Panc1 (cell line): ENCODE results near the gene DGCR8. TPM values are rescaled to one million over a fixed set of nuclear protein-coding genes. Genes with fewer than 3 reads are reported as not detected.

Source experiments
- ATAC-seq: fragments of 200-7000 bp; cut with Tn5 transposase; 2 replicates; pipeline ENCODE4 v1.9.1; 2020; ENCODE audit warnings: mild to moderate bottlenecking, moderate library complexity
- BruUV-seq: library from RNA; stranded (reverse); fragments of 400-500 nt; replicated peaks from 2 replicates; lab custom pipeline; 2021; lab: Mats Ljungman, UMichigan
- CTCF ChIA-PET: fragments of 300-600 bp; sonication (Branson Sonifier 250); formaldehyde crosslinking; loops from one replicate; lab custom pipeline; 2022; ENCODE audit warnings: antibody characterized with exemption; lab: Charles Lee
- POLR2A ChIA-PET: fragments of 300-600 bp; sonication (Branson Sonifier 250); formaldehyde crosslinking; loops from one replicate; lab custom pipeline; 2022; ENCODE audit warnings: antibody characterized with exemption; lab: Charles Lee
- DNase-seq: peaks from one replicate; pipeline ENCODE4 v3.0.0-alpha.2; 2010; ENCODE audit warnings: low read depth, low spot score
- H3K27ac ChIP-seq: 2 replicates; pipeline ENCODE4 v1.5.1; 2011; ENCODE audit warnings: mild to moderate bottlenecking, low read length, inconsistent platforms
- H3K27me3 ChIP-seq: fragments of 200-500 bp; sonication (Bioruptor generic); 2 replicates; pipeline ENCODE4 v1.6.0; 2014; ENCODE audit warnings: low read length, inconsistent platforms; ENCODE audit not compliant: control insufficient read depth, insufficient read depth
- H3K36me3 ChIP-seq: fragments of 200-500 bp; sonication (Bioruptor generic); 2 replicates; pipeline ENCODE4 v1.5.1; 2014; ENCODE audit warnings: inconsistent platforms, mild to moderate bottlenecking, low read length, moderate library complexity; ENCODE audit not compliant: control insufficient read depth, insufficient read depth
- H3K4me1 ChIP-seq: 2 replicates; pipeline ENCODE4 v1.5.1; 2011; ENCODE audit warnings: inconsistent platforms, mild to moderate bottlenecking, low read length, moderate library complexity; ENCODE audit not compliant: control insufficient read depth, insufficient read depth
- H3K4me3 ChIP-seq, 2 experiments: 2 replicates each; pipeline ENCODE4 v1.5.1; 2011 to 2012; ENCODE audit warnings: low read depth in 2 of 2, low read length in 2 of 2, mild to moderate bottlenecking in 2 of 2, inconsistent platforms in 1 of 2, moderate library complexity in 1 of 2
- H3K9me3 ChIP-seq: fragments of 200-500 bp; sonication (Bioruptor generic); 2 replicates; pipeline ENCODE4 v1.5.1; 2014; ENCODE audit warnings: low read depth, mild to moderate bottlenecking, inconsistent platforms, low read length, moderate library complexity; ENCODE audit not compliant: control insufficient read depth, insufficient read depth
- POLR2AphosphoS5 ChIP-seq: IDR thresholded peaks from 2 replicates; pipeline ENCODE4 v1.6.1; 2012; ENCODE audit warnings: mild to moderate bottlenecking, low read depth, low read length, moderate library complexity
- REST ChIP-seq, 2 experiments: IDR thresholded peaks; 2 replicates each; pipeline ENCODE4 v1.6.1; 2011 to 2012; ENCODE audit warnings: low read depth in 2 of 2, control low read depth in 1 of 2, low read length in 1 of 2, mild to moderate bottlenecking in 1 of 2, moderate library complexity in 1 of 2; ENCODE audit not compliant: insufficient read depth in 1 of 2
- SIN3A ChIP-seq: IDR thresholded peaks from 2 replicates; pipeline ENCODE4 v1.6.1; 2012; ENCODE audit warnings: low read depth, mild to moderate bottlenecking, low read length, moderate library complexity, borderline replicate concordance; ENCODE audit not compliant: insufficient read depth
- TCF7L2 ChIP-seq: IDR thresholded peaks from 2 replicates; pipeline ENCODE4 v1.6.1; 2011; ENCODE audit warnings: mild to moderate bottlenecking, low read depth, low read length, inconsistent platforms
- in situ Hi-C: cut with HindIII; loops from 2 replicates; pipeline ENCODE4 v1.10.0; 2016; ENCODE audit warnings: low sequenced_read_pairs, low pct_unique_long_range_greater_than_20kb
- intact Hi-C: fragments of 100-400 bp; cut with micrococcal nuclease; formaldehyde crosslinking; loops from one replicate; pipeline ENCODE4 v1.10.0; 2022; ENCODE audit not compliant: unreplicated experiment
- total RNA-seq: library from RNA; stranded (reverse); gene quantifications from one replicate; pipeline ENCODE4 v1.2.1, GENCODE V29; 2021; ENCODE audit not compliant: unreplicated experiment
- TF ChIP-seq, protein P1 (sequence below): fragments of 450-650 bp; IDR thresholded peaks from 2 replicates; pipeline ENCODE4 v1.5.1; 2017; ENCODE audit warnings: mild to moderate bottlenecking

The DGCR8 gene
- total RNA-seq, 1 experiment from 2014 or later = 35.0 TPM

DNA sequence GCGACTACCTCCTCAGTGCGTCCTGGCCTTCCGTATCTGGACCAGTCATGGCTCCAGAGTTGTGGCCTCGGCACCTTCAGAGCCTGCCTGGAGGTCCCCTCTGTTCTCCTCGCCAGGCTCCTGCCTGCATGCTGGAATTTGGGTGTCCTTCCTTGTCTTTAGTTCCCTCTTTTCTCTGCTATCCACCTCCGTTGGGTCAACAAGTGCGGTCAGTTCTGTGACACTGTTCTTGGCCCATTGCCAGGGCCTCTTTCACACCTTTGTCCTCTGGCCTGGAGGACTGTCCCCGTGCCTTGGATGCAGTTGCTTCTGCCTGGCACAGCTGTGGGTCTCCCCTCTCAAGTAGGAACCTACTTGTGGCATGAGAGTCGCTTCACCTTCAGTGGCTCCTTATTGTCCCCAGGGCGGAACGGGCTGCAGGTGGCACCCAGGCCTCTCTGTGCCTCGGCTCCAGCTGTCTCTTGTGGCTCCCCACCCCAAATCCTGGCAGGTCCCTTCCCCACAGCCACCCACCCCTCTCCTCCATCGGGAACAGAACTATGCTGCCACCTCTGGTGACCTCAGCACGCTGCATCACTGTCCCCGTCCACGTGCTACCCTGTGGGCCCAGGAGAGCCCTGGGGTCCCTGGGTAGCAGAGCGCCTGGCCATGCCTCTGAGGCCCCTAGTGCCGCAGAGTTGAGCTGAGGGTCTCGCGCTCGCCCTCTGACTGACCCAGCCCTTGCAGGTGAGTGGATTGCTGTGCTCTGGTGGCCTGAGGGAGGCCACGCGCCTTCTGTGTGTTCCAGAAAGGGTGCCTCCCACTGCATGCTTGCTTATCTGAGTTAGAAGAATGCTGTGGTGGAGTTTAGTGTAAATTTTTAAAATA lies 4.7 kb downstream of the DGCR8 start:
- no TSS peak for BruUV-seq
- peaks cover 6% of the 10 kb centered on the region for H3K36me3 ChIP-seq

DNA sequence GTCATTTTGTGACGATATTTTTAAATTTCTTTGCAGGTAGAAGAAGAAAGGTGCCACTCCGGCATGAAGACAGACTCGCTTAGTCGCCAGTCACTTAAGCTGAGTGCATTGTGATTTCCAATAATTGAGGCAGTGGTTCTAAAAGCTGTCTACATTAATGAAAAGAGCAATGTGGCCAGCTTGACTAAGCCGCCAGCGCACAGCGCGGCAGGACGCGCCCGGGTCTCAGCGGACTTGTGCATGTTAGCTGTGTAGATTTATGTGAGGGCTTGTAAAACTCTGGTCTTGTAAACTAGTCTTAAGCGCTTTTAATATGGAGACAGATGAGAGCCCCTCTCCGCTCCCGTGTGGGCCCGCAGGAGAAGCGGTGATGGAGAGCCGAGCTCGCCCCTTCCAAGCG lies 5.6 kb downstream of the DGCR8 start:
- no peak for DNase-seq
- H3K27me3 ChIP-seq = no peaks in the 10 kb centered on the region
- no peak overlapping the region for H3K4me3 ChIP-seq
- TF ChIP-seq SIN3A = no peak
- TF ChIP-seq, protein P1, sequence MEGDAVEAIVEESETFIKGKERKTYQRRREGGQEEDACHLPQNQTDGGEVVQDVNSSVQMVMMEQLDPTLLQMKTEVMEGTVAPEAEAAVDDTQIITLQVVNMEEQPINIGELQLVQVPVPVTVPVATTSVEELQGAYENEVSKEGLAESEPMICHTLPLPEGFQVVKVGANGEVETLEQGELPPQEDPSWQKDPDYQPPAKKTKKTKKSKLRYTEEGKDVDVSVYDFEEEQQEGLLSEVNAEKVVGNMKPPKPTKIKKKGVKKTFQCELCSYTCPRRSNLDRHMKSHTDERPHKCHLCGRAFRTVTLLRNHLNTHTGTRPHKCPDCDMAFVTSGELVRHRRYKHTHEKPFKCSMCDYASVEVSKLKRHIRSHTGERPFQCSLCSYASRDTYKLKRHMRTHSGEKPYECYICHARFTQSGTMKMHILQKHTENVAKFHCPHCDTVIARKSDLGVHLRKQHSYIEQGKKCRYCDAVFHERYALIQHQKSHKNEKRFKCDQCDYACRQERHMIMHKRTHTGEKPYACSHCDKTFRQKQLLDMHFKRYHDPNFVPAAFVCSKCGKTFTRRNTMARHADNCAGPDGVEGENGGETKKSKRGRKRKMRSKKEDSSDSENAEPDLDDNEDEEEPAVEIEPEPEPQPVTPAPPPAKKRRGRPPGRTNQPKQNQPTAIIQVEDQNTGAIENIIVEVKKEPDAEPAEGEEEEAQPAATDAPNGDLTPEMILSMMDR = no peak
- no peak for TF ChIP-seq POLR2AphosphoS5
- TF ChIP-seq TCF7L2 = no peak
- no peak for TF ChIP-seq REST (IDR thresholded peaks at IDR 0.05; ENCODE audit: insufficient read depth in 1 of 2, low read depth in 2 of 2, low read length in 1 of 2)
- ChIA-PET CTCF (interaction anchor here (0.7 kb wide), 1 partner anchor 10 kb away, joined by 4 read pairs; no protein-coding TSS in a partner anchor), POLR2A (no interaction called here)
- BruUV-seq = no TSS peak
- H3K36me3 ChIP-seq = peaks cover 3% of the 10 kb centered on the region
- intact Hi-C loops (no loop called here), in situ Hi-C loops (no loop called here)
- H3K27ac ChIP-seq = no peak overlapping the region
- H3K4me1 ChIP-seq = peaks cover 11% of the 10 kb centered on the region
- no peak for ATAC-seq
- no peaks in the 10 kb centered on the region for H3K9me3 ChIP-seq

More for the DNA sequence above, 4.7 kb downstream of the DGCR8 start:
- Histone ChIP-seq H3K27me3 (no peaks in the 10 kb centered on the region), H3K9me3 (no peaks in the 10 kb centered on the region), H3K4me3 (no peak overlapping the region), H3K4me1 (peaks cover 11% of the 10 kb centered on the region), H3K27ac (no peak overlapping the region)
- TF ChIP-seq POLR2AphosphoS5 (no peak), TCF7L2 (no peak), SIN3A (no peak), REST (IDR thresholded peaks at IDR 0.05; ENCODE audit: insufficient read depth in 1 of 2, low read depth in 2 of 2, low read length in 1 of 2) (no peak)
- TF ChIP-seq, protein P1 = no peak; the same call in 1 of the 2 replicates
- in situ Hi-C loops = no loop called here
- ChIA-PET CTCF (interaction anchor here (0.7 kb wide), 1 partner anchor 11 kb away, joined by 4 read pairs; no protein-coding TSS in a partner anchor), POLR2A (no interaction called here)
- no peak for ATAC-seq
- DNase-seq = no peak
- intact Hi-C loops = no loop called here
